D721Med (cell line): ENCODE data around the gene LEMD2.

ENCODE experiments used
- DNase-seq: peaks from one replicate; pipeline ENCODE4 v3.0.0; 2011; ENCODE audit warnings: low spot score; ENCODE audit not compliant: insufficient read length
- FAIRE-seq: peaks from 2 replicates; lab custom pipeline; 2011; peaks lifted over from hg19 to GRCh38; lab: Jason Lieb, UNC
- TF ChIP-seq, protein P1 (sequence below): IDR thresholded peaks from 2 replicates; pipeline ENCODE4 v1.5.1; 2012; ENCODE audit warnings: mild to moderate bottlenecking, control low read depth; ENCODE audit not compliant: insufficient read depth; ENCODE audit errors: missing control alignments

LEMD2 gene

DNA sequence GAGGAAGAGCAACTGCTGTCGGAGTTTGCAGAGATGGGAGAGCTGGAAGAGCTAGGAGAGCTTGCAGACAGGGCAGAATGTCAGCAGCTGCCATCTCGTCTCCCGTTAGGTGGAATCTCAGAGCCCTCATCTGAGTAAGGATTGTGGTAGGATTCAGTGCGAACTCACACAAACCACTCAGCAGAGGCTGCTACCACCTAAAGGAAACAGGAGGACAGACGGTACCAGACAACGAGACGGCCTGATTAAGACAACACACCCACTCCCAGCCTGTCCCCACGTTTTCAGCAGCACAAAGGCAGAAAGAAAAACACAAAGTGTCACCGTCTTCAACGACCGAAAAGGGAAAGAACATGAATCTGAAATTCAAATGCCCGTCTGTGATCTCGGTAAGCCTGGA is 4.1 kb downstream of the LEMD2 start:
- TF ChIP-seq, protein P1, sequence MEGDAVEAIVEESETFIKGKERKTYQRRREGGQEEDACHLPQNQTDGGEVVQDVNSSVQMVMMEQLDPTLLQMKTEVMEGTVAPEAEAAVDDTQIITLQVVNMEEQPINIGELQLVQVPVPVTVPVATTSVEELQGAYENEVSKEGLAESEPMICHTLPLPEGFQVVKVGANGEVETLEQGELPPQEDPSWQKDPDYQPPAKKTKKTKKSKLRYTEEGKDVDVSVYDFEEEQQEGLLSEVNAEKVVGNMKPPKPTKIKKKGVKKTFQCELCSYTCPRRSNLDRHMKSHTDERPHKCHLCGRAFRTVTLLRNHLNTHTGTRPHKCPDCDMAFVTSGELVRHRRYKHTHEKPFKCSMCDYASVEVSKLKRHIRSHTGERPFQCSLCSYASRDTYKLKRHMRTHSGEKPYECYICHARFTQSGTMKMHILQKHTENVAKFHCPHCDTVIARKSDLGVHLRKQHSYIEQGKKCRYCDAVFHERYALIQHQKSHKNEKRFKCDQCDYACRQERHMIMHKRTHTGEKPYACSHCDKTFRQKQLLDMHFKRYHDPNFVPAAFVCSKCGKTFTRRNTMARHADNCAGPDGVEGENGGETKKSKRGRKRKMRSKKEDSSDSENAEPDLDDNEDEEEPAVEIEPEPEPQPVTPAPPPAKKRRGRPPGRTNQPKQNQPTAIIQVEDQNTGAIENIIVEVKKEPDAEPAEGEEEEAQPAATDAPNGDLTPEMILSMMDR: no peak
- FAIRE-seq (no peak), DNase-seq (no peak)

DNA sequence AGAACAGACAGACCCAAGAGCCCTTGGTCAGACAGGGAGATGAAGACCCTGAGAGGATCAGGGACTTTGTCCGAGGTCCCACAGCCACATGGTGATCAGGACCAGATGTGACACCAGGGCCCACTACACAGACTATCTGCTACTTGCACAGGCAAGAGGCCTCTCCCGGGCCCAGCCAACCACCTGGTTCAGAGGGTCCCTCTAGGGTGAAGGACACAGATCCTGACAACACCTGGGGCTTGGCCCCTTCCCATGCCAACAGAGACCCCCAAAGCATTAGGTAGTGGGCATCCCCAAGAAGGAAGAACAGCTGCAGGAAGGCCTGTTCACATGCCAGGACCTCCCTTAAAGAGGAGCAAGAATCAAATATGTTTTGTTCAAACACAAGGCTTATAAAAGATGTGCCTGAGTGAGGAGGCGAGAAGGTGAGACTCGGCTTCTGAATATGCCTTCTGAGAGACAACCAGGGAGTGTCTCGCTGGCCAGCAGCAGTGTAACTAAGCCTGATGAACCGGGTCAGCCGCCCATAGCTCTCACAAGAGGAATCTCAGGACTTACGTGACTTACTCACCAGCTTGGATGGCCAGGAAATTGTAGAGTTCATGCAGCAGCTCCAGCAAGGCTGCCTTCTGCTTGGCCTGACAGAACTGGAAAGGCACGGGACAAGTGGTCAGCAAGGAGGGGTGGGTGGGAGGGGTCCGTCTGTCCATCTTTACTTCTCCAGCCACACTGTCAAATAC is 5.0 kb downstream of the LEMD2 start:
- FAIRE-seq (no peak), DNase-seq (no peak)
- TF ChIP-seq, protein P1: no peak

DNA sequence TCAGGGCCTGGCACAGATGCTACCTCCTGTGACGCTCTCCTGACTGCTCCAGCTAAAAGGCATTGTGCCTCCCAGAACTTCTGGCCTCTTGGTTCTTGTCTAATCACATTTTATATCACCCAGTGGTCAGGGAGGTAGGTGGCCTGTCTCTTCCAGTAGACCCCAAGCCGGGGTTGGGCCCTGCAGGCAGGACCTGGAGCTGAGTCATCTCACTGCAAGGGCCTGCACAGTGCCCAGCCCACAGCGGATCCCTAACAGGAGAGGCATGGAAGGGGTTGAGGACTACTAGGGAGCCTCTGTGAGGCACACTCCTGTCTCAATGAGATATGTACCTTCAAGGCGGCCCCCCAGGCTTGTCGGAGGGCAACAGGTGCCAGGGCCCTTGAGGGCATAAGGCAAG is 6.4 kb downstream of the LEMD2 start:
- DNase-seq (no peak), FAIRE-seq (no peak)
- TF ChIP-seq, protein P1: no peak

DNA sequence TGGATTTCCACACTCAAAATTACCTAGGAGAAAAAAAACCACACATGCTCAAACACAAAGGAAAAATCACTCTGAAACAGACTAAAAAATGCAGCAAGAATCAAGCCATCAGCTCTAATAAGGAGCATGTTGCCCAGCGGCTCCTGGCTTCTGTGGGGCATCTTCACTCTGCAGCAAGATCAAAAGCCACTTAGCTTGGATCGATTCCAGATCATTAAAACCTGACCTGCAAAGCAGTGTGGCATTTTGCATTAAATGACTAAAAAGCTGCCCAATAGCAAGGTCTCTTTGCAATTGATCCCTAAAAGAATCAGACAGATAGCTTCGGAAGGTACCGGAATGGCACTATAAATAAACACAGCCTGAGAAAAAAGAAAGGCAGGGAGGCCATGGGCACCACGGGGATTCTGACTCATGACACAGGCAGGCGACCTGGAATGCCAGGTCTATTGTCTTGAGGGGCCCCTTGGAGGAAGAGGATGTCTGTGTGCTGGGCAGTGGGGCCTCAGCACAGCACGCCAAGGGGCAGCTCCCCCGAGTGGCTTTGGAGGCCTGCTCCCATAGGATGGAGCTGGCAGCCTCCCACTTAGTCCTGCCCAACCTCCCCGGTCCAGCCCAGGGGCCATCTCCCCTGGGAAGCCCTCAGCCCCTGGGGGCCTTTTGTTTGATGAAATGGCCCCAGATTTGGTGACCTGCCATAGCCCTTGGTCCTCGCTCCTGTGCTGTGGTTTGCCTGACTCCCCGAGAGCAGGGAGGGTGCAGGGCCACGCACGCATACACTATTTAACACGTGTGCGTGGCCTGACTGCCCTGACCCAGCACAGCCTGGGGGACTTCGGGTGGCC is 7.6 kb downstream of the LEMD2 start:
- TF ChIP-seq, protein P1: no peak
- FAIRE-seq: no peak
- no peak for DNase-seq

DNA sequence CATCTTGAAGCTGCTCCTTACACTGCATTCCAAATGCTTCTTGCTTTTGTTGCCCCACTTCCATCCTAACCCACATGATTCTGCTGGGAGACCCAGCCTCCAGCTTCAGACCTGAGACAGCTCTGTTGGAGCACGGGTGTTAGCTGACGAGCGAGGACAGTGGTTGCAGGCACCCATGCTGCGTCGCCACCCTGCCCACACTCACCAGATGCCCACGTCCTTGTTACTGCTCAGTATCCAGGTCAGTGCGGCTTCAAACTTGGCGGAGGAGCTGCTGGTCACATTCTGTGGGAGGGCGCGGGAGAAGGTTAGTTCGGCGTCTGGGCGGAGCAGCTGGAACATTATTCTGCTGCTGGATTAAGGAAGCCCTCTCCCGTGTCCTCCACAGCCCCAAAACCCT is 9.0 kb downstream of the LEMD2 start:
- TF ChIP-seq, protein P1: no peak

DNA sequence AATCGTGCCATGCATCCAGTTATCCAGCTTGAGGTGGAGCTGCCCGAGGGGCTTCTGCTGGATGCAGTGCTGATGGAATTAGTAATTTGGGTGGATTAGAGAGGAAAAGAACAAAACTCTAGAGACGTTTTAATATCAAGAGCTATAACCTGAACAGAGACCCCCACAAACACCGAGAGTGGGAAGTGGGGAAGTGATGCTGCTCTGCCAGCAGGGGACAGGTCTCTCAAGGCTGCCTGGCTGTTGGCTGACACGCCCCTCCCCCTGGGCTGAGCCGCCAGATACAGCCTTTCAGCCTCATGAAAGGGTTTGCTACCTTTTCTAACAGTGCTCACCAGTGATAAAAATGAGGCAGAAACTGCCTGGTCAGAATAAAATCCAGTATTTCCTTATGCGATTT is 9.6 kb downstream of the LEMD2 start:
- TF ChIP-seq, protein P1: no peak
- no peak for FAIRE-seq
- no peak for DNase-seq

More for the DNA sequence above, 9.0 kb downstream of the LEMD2 start:
- DNase-seq (no peak), FAIRE-seq (no peak)
